T-helper 2 cell treated with Interferon-gamma antibody and Interleukin-4, amounts not matched to agents 5 μg/mL and 100 μg/mL, for 36 hours (primary cell): Measurements from ENCODE around the gene ZNF474.
"Not testable (repeated sequence)": the region's sequence is repeated elsewhere in the genome, so short reads cannot be mapped to it uniquely, and the experiment has no call there.

Experiments
- DNase-seq: peaks from one replicate; pipeline ENCODE4 v3.0.0; 2021; ENCODE audit warnings: low spot score
- H3K27ac Mint-ChIP-seq: one replicate; pipeline ENCODE4 v1.8.0; 2021; ENCODE audit warnings: mild to moderate bottlenecking, mixed read lengths
- H3K27me3 Mint-ChIP-seq: one replicate; pipeline ENCODE4 v1.8.0; 2021; ENCODE audit warnings: low read depth, mixed read lengths
- H3K36me3 Mint-ChIP-seq: one replicate; pipeline ENCODE4 v1.8.0; 2021; ENCODE audit warnings: low read depth, mixed read lengths
- H3K4me1 Mint-ChIP-seq: one replicate; pipeline ENCODE4 v1.8.0; 2021; ENCODE audit warnings: low read depth, mixed read lengths
- H3K4me3 Mint-ChIP-seq: one replicate; pipeline ENCODE4 v1.8.0; 2022; ENCODE audit warnings: mild to moderate bottlenecking, moderate library complexity, mixed read lengths
- H3K9me3 Mint-ChIP-seq: one replicate; pipeline ENCODE4 v1.8.0; 2021; ENCODE audit warnings: mixed read lengths

ZNF474 gene

DNA sequence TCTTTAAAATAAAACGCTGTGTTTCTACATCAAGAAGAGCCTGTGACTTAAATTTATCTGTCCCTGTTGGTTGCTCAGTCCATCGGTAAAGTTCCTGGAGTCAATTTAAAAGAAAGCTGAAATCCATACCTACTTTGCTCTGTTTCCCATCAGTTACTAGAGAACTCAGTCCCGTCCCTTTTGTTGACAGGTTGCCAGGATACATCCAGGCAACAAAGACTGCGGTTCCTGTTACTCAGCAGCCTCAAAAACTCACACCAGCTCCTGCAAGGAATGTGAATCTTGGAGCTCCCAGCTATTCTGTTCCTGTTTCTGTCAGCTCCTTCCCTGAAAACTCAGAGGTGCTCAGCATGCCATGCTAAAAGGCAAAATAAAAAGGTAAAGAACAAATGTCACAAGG, at the start of gene ZNF474:
Gene ZNF474 (plus strand): TSS at position 241 of the 400 bp plus-strand sequence. CDS start 22,445 bp downstream, outside the sequence.
- no peak for DNase-seq
- Mint-ChIP-seq H3K4me1 (no peaks in the 10 kb centered on the region), H3K36me3 (no peaks in the 10 kb centered on the region), H3K9me3 (no peaks in the 10 kb centered on the region), H3K27me3 (no peaks in the 10 kb centered on the region), H3K4me3 (no peak within 1 kb of the TSS), H3K27ac (no peak within 1 kb of the TSS)

DNA sequence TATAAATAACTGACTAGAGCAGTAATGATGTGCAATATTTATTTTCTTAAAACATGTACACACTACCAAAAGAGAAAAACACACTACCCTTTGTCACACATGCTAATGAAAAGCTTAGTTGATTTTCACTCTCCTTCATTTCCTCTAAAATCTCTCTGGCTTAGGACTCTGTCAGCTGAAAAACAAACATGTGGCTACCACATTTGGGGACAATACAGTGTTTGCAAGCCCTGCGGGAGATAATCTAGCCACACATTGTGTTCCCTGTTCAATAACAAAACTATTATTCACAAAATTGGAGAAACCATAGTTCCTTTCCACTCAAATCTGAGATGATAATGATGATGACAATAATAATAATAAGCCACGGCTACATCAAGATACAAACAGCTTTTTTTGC, 47.8 kb upstream of the ZNF474 start:
- peaks cover 56% of the 10 kb centered on the region for H3K27me3 Mint-ChIP-seq
- no peak for DNase-seq
- no peak overlapping the region for H3K27ac Mint-ChIP-seq
- H3K9me3 Mint-ChIP-seq: no peaks in the 10 kb centered on the region
- H3K4me3 Mint-ChIP-seq: no peak overlapping the region
- H3K36me3 Mint-ChIP-seq: no peaks in the 10 kb centered on the region
- H3K4me1 Mint-ChIP-seq: peaks cover 11% of the 10 kb centered on the region

DNA sequence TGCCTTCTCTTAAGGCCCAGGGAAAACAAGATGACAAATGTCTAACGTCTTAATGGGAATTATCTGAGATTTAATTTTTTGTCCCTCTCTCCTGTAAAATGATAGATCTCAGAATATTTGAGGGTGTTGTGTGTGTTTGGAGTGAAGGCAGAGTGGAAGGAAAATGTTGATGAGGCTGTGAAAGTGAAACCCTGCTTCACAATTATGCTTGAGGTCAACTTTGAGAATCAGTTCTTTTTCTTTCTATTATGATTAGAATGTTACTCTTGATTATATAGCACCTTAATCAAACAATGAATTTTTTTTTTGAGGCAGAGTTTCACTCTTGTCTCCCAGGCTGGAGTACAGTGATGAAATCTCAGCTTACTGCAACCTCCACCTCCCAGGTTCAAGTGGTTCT, 45.8 kb upstream of the ZNF474 start:
- Mint-ChIP-seq H3K4me3 (no peak overlapping the region), H3K36me3 (no peaks in the 10 kb centered on the region), H3K27me3 (peaks cover 45% of the 10 kb centered on the region), H3K27ac (no peak overlapping the region), H3K9me3 (no peaks in the 10 kb centered on the region), H3K4me1 (no peaks in the 10 kb centered on the region)
- no peak for DNase-seq

DNA sequence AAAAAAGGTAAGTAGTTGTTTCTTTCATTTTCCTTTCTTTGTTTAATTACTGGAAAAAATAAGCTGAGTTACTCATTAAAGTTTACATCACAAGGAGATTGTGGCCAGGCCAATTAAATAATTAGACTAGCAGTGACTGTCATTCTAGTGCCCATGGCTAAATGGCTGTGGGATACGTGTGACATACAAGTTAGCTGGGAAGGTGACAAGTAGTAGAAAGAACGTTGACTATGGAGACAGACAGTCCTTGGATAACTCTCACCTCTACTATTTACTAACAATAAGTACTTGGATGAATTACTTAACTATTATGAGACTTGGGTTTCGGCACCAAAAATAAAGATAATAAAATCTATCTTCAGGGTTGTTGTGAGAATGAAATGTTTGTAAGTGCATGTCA, 44.3 kb upstream of the ZNF474 start:
- Mint-ChIP-seq H3K4me3 (no peak overlapping the region), H3K9me3 (no peaks in the 10 kb centered on the region), H3K27ac (no peak overlapping the region), H3K4me1 (no peaks in the 10 kb centered on the region), H3K27me3 (peaks cover 35% of the 10 kb centered on the region), H3K36me3 (no peaks in the 10 kb centered on the region)
- DNase-seq: no peak

DNA sequence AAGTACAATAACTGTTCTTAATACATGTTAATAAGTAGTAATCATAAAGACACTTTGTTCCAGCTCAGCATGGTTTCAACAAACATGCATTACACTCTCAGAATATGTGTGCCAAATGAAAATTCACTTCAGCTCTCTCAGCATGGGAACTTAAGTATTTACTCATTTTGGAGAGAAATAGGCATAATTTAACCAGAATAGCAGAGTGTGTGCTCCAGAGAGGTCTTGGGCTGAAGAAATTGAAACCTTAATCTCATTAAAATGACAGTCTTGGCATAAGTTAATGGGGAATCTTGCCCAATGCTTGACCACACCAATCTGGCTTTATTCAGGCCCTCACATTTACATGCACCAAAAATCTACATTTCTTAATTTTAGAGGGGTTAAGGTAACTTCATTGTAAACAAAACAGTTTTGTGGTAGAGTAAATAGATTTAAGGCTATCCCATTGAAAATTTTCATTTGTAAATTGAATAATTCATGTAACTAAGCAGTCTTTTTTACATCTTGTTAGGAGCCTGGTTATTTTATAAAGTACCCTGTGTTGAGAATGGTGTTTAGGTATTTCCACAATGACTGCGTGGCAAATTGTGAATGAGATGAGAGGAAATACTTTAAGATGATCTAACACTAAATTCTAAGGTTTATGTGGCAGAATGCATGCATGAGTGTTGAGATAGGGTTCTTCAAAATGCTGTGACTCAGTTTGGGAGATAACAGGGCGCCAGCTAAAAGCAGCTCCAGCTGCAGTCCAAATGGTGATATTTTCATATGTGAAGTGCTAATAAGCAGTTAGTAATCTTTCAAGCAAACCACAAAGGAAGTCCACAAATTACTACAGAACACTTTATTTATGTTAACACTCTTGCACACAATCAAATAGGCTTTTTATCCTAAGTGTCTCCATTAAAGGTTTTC, 40.0 kb upstream of the ZNF474 start:
- Mint-ChIP-seq H3K9me3 (no peaks in the 10 kb centered on the region), H3K36me3 (no peaks in the 10 kb centered on the region), H3K4me3 (no peak overlapping the region), H3K27ac (no peak overlapping the region), H3K4me1 (no peaks in the 10 kb centered on the region), H3K27me3 (peaks cover 14% of the 10 kb centered on the region)
- DNase-seq: no peak

DNA sequence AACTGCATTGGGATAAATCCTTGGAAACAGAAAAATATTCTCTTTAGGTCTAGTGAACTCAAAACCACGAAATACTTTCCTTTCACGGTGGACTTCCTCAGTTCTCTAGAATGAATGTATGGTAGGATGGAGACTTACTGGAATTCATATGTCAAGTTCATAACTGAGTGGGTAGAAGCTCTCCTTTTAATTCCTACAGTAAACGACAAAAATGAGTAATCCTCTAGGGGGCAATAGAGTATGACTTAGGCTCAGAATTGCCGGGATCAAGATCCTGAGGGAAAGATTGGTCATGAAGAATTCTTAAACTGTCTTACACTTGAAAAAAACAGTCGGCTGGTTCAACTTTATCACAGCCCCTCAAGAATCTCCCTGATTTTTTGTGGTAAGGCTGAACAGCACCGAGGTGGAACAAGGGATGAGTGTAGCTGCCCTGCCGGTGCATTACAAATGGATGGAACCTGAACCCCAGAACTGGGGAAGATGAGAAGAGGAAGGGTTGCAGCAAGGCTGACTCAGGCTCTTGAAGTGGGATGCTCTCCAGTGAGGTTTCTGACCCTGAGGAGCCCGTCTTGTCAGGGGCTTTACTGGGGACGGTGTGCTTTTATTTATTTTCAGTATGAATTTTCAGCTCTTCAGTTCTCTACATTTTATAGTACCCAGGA, 37.3 kb upstream of the ZNF474 start:
- H3K9me3 Mint-ChIP-seq: no peaks in the 10 kb centered on the region
- H3K27me3 Mint-ChIP-seq: peaks cover 7% of the 10 kb centered on the region
- no peak overlapping the region for H3K27ac Mint-ChIP-seq
- no peak for DNase-seq
- no peak overlapping the region for H3K4me3 Mint-ChIP-seq
- H3K4me1 Mint-ChIP-seq: no peaks in the 10 kb centered on the region
- H3K36me3 Mint-ChIP-seq: no peaks in the 10 kb centered on the region

DNA sequence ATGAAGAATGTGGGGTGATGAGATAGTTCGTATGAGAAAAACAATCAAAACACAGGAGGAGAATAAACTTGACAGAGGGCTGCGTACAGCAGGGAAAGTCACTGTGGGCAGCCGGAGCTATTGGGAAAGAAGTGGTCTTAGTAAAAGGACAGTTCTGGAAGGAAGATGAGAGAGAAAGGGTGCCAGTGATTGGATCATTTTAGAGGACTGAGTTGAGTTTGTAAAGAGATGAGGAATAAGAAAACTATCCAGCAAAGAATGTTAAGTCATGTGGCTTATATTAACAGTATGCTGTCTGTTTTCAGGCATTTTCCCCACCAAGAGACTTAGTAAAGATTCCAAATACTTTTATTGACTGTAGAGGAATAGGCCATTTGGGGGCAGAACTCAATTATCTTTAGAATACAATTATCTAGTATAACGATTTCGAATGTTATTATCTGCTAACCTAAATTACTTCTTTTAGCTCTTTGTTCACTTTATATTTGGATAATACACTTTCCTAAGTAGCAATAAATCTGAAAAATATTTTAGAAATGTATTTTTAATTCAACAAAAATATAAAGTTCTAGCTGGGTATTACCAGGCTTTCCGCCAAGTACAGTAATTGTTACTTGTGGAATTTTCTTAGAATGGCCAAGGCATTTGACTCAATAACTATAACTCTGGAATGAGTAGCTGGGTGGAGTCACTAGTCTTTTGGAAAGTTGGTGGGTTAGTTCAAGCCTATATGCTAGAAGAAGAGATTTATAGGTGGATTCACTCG, 35.7 kb upstream of the ZNF474 start:
- H3K9me3 Mint-ChIP-seq: no peaks in the 10 kb centered on the region
- no peak overlapping the region for H3K4me3 Mint-ChIP-seq
- no peaks in the 10 kb centered on the region for H3K4me1 Mint-ChIP-seq
- no peaks in the 10 kb centered on the region for H3K36me3 Mint-ChIP-seq
- no peak for DNase-seq
- H3K27me3 Mint-ChIP-seq: peaks cover 3% of the 10 kb centered on the region
- no peak overlapping the region for H3K27ac Mint-ChIP-seq

DNA sequence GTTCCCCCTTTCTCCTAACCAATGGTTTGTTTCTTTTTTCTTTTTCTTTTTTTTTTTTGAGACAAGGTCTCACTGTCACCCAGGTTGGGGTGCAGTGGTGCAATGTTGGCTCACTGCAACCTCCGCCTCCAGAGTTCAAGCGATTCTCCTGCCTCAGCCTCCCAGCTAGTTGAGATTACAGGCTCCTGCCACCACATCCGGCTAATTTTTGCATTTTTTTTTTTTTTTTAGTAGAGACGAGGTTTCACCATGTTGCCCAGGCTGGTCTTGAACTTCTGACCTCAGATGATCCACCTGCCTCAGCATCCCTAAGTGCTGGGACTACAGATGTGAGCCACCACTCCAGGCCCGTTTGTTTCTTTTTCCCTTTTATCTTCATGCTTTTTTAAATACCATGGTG, 35.1 kb upstream of the ZNF474 start:
- not testable (repeated sequence) for H3K27ac Mint-ChIP-seq, H3K9me3 Mint-ChIP-seq, H3K4me3 Mint-ChIP-seq, DNase-seq, H3K4me1 Mint-ChIP-seq, H3K36me3 Mint-ChIP-seq, H3K27me3 Mint-ChIP-seq

DNA sequence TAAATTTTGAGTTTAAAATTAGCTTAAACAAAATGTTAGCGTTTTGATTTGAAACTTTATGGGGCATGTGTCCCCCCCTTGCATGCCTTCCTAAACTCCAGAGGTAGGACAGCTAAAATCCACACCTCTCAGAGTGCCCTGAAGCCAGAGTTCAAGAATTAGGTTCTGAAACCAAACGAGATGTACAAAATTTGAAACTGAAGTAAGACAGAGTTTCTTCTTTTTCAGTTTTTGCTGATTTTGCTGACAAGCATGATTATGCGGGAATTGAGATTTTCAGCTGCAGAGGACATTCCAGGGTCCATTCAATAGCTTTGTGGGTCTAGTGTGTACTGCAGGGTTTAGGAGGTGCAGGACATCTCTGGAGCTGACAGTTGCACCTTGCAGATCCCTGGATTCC, 34.2 kb upstream of the ZNF474 start:
- DNase-seq: no peak
- H3K36me3 Mint-ChIP-seq: no peaks in the 10 kb centered on the region
- H3K4me3 Mint-ChIP-seq: no peak overlapping the region
- H3K27me3 Mint-ChIP-seq: no peaks in the 10 kb centered on the region
- H3K27ac Mint-ChIP-seq: no peak overlapping the region
- H3K4me1 Mint-ChIP-seq: no peaks in the 10 kb centered on the region
- H3K9me3 Mint-ChIP-seq: no peaks in the 10 kb centered on the region

DNA sequence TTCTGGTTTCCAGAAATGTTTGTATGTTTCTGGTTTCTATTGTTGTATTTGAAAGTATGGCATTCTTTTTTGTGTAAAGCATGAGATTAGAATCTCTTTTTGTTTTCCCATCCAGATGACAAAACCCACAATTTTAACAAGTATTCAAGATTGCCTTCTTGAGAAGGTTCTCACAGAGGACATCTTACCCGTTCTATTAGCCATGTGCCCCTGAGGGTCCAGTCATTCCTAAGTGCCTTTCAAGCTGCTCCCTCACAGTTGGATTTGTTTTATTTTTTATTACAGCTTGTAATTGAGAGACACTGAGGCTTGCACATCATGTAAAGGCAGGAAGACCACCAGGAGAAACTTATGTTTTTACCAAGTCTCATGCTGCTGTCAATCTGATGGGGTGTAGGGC, 32.0 kb upstream of the ZNF474 start:
- H3K4me3 Mint-ChIP-seq: no peak overlapping the region
- H3K27ac Mint-ChIP-seq: no peak overlapping the region
- no peak for DNase-seq
- H3K36me3 Mint-ChIP-seq: no peaks in the 10 kb centered on the region
- H3K27me3 Mint-ChIP-seq: no peaks in the 10 kb centered on the region
- no peaks in the 10 kb centered on the region for H3K4me1 Mint-ChIP-seq
- H3K9me3 Mint-ChIP-seq: no peaks in the 10 kb centered on the region

DNA sequence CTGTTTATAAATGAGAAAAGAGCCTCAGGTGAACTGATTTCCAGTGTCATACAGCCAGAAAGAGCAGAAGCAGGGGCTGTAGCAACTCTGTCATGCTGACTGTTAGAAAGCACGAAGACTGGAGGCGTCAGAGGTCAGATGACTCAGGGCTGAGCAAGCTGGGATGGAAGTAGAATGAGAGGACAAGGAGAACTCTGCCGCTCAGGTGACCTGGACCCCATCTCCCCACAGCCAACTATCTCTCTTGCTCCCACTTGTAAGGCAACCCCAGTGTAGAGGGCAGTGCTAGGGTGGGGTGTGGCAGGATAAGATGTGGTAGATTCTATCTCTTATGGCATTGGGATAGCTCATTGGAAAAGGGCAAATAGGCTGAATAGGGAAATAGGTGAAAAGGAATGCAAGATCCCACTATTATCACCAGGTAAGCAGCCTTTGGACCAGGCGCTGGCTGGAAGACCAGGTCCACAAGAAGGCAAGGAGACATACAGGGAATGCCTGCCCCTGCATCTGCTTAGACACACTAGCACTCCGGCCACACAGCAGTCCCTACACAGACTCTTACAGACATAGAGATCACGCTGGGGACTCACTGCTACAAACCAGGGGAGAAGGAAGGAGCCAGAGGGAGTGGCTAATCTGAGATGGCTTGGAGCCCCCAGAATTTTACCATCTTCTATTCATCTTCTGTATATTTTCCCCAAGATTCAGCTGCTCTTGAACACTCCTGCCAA, 30.1 kb upstream of the ZNF474 start:
- DNase-seq: no peak
- Mint-ChIP-seq H3K36me3 (no peaks in the 10 kb centered on the region), H3K4me3 (no peak overlapping the region), H3K9me3 (no peaks in the 10 kb centered on the region), H3K4me1 (no peaks in the 10 kb centered on the region), H3K27ac (no peak overlapping the region), H3K27me3 (no peaks in the 10 kb centered on the region)

DNA sequence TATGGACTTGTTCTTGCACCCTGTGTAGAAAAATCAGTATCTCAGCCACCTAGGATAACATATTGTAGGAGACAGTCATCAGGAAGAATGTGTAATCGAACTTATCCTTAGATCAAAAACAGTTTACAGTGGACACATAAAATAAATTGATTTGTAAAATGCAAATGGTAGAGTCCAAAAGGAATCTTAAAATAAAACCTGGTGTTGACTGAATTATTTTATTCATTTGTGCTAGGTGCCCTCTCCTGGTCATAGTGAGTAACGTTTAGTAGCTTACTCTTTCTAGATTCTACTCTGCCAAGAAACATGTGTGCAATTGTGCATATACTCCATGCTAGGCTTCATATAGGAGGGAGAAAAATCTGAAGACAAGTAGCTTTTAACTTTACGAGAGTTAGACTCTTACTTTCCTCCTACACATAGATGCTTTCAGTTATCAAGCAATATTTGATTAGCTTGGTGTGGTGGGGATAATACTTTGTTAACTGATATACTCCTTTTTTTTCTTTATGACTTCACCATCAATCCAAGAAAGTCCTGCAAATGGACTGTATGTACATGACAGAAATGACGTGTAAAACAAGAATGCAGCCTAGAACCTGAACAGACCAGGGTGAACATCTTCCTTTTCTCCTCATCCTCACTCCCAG, 27.6 kb upstream of the ZNF474 start:
- Mint-ChIP-seq H3K9me3 (no peaks in the 10 kb centered on the region), H3K27ac (no peak overlapping the region), H3K4me1 (no peaks in the 10 kb centered on the region), H3K27me3 (no peaks in the 10 kb centered on the region), H3K36me3 (no peaks in the 10 kb centered on the region), H3K4me3 (no peak overlapping the region)
- DNase-seq: no peak

DNA sequence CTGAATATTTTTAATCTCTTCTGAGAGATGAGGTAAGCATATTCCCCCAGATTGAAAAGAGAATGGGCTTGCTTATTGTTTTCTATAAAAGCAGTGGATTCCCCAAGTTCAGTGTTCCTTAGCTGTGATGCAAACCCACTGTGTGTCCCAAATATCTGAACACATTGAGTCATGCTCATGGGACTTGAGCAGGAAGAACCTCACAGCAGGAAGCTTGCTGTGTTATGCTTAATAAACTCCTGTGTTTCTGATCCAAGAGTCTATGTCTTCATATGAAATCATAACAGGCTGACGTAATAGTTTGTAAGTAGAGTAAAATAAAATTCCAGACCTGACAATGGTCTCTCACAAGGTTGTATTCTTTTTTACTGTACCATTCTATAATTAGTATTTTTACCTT, 26.5 kb upstream of the ZNF474 start:
- Mint-ChIP-seq H3K27ac (no peak overlapping the region), H3K4me1 (no peaks in the 10 kb centered on the region), H3K4me3 (no peak overlapping the region), H3K9me3 (no peaks in the 10 kb centered on the region), H3K27me3 (no peaks in the 10 kb centered on the region), H3K36me3 (no peaks in the 10 kb centered on the region)
- DNase-seq: no peak
